CD4-positive, alpha-beta T cell treated with Interleukin-6 for 4 hours (primary cell): ENCODE measurements around the gene CRIP1.

ENCODE experiments used
- DNase-seq: peaks from one replicate; pipeline ENCODE4 v3.0.0-alpha.2; 2020; ENCODE audit warnings: mixed read lengths

Gene CRIP1

DNA sequence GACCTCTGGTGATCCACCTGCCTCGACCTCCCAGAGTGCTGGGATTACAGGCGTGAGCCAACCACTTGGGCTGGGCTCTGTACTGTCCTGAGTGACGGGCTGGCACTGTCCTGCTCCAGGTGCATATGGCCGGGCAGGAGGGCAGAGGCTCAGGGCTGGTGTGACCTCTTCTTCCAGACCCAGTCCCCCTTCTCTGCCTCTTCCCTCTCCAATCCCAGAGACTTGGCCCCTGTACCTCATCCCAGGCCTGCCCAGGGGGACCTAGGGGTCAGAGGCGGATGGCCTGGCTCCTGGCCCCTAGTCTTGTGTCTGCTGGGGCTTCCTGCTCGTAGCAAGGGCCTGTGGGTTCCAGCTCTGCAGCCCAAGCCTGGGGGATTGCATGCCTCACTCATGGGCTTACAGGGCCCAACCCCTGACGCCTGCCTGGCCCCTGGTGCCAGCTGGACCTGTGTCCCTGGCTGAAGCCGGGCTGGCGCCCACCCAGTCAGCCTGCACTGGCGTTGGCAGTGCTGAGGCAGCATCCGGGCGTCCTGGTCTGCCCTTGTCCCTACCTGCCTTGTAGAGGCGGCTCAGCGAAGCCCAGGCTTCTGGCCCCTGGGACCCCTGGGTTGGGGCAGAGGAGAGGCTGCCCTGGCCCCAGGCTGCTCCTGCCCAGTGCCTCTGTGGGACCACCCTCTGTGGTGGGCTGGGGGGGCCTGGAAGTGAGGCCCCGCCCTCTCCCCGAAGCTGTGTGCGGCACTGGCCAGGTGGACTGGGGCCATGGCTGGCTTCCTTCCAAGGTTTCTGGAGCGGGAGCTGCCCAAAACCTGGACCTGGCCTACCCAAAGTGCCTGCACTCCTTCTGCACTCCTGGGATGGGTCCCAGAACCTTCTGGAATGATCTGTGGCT is 8.7 kb downstream of the CRIP1 start:
- DNase-seq, result no peak

DNA sequence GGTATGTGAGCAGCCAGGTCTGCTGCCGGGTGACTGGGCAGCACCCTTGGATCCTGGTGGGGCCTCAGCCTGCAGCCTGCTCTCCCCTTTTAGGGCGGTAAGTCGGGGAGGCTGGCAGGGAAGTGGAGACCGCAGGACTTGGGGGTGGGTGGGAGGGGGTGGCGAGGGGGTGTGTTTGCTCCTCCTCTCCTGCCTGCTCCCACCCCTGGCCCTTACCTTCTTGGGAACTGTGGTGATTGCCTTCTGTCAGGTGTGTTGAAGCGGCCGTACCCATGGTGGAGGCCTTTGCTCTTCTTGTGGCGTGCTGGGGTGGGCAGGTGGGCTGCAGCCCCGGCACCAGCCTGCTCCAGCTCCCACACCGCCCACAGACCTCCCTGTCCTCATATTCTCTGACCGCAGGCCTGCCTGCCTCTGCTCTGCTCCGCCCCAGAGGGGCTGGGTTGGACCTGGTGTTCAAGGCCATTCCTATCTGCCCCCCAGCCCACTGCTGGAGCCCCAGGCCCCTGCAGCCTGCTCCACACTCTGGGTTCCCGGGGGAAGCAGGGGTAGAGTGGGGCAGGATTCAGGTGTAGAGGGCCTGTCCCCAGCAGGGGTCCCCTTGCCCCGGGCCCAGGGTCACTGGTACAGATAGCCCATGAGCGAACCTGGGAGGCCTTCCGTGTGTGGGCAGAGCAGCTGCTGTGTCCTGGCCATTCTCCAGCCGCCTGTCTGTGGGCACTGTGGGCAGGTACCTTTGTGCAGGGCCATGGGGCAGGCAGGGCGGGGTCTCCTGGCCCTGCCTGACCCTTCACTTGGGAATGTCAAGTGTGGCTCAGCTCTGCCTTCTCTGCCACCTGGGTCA is 9.5 kb downstream of the CRIP1 start:
- no peak for DNase-seq

DNA sequence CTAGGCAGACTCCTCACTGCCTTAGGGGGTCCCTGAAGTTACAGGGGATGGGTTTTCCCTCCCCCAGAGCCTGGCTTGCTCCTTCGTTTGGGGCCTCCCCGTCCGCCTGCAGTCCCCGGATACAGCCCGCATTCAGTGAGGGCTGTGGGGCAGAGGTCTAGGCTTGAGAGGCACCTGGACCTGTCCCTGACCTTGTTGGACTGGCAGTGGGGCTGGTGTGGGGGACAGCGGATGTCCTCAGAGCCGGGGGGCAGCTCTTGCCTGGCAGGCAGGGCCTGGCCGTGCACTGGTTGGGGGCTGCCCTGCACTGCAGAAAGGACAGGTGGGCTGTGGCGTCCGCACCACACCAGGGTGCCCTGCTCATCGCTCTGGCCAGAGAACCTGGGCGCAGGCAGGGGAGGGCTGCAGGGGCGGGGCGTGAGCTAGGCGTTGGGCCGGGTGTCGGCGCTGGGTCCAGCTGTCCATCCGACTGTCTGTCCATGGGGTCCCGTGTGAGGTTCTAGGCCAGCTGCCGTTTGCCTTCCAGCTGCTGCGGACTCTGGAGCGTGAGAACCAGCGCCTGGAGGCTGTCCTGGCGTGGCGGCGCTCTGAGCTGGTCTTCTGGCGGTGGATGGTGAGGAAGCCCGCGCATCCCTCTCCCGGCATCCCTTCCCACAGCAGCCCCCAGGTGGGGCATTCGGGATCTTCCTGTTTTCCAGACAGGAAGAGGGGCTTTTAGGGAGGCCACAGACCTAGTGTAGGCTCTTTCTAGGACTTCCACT is 10.3 kb downstream of the CRIP1 start:
- DNase-seq, result no peak

DNA sequence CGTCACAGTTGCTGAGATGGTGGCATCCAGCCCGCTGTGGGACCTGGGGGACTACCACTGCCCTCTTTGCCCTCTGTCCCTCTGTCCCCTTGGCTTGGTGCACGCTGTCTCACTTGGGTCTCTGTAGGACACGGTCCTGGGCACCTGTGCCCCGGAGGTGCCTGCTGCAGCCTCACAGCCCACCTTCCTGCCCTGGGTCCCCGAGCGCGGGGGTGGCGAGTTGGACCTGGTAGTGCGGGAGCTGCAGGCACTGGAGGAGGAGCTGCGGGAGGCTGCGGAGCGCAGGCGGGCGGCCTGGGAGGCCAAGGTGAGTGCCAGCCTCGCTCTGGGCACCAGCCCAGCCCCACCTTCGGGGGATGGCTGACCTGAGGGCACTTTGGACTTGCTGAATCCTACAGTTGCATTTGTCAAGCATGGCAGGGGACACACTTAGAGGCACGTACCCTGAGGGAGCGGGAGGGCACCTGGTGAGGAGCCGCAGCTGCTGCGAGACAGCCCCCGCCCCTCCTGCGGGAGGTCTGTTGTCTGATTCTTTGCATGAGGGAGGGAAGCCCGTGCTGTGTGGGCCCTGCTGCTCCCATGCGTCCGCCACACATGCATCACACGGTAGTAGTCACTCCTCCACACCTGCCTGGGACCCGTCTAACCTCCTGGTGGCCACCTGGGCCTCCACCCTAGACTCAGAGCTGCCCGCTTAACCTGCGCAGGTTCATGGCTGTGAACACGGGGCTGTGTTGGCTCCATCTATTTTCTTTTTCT is 11.2 kb downstream of the CRIP1 start:
- no peak for DNase-seq

DNA sequence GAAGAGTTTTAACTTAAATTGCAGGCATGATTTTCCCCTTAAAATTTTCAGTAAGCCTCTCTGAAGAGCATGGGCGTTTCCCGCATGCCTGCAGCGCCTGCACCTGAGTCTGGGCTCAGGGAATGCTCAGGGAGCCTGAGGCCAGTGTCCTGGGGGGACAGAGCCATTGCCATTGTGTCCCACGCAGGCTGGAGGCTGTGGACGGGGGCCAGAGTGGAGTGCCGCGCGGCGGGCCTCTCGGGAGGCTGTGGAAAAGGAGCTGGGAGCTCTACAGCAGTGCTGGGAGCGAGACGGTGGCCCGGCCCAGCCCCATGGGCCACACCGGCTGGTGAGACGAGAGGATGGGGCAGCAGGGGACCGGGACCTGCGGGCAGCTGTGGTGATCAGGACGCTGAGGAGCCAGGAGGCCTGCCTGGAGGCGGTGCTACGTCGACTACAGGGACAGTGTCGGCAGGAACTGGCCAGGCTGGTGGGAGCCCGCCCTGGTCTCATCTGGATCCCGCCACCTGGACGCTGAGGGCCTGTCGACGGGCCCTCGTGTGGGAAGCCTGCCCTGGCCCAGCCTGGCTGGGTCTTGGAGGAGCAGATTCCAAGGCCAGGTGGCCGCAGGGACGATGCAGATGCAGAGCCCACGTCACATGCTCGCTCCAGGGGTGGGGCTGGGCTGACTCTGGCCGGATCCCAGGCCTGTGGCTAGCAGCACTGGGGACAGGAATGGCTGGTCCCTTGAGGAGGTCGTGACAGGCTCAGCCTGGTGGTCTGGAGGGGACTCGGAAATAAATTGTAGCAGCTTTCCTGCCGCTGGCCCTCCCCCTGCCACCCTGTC is 12.0 kb downstream of the CRIP1 start:
- no peak for DNase-seq

DNA sequence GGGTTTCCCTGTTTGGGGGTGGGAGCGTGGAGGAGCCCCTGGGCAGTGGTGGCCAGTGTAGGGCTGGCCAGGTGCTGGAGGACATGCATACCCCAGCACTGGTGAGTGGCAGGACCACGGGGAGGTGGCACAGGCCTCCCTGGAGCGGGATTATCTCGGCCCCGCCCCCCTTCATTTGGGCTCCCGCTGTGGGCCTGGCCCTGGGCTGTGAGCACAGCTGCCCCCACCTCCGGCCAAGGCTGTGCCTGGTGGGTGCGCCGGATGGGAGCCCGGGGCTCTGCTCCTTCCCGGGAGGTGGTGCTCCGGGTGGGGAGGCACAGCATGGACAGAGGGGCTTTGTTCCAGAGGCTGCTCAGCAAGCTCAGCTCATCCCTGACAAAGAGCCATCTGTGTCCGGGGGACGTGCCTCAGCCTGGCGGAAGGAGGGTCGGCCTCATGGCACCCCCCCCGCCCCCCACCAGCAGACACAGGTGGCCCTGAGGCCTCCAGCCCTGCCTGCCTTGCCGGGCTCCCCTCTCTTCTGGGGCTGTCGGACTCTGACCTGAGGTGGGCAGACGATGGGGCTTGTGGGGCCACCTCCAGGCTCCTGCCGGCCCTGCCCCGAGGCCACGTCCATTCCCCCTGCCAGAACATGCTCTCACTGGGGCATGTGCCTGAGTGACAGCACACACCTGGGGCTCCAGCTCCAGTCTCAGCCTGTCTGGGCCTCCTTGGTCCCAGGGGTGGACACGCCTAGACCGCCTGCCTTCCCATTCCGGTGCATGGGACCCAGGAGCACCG is 12.8 kb downstream of the CRIP1 start:
- DNase-seq, result no peak

DNA sequence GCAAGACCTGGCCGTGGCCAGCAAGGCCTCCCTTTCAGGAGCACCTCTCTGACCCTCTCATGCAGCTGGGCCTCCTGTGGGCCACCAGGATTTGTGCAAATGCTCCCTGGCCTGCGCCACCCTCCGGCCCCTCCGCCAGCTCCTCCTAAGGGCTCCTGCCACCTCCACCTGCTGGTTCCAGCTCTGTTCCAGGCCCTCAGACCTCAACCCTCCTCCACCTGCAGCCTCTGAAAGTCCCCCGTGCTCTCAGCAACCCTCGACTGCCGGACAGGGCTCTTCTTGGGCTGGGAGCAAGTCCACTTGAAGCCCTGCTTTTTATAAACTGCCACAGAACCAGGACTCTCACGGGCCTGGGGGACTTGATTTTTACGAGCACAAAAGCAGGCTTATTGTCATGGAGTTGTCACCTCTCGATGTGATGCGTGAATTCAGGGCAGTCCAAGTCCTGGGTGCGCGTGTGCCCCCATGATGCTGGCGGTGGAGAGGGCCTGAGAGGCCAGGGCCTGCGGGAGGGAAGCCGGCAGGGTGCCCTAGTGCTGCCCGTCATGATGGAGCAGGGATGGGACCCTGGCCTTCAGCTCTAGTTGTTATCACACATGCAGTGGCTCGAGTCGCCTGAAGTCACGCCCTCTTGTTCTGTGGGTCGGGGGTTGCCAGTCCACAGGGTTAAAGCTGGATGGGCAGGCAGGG is 13.5 kb downstream of the CRIP1 start:
- DNase-seq, result no peak

DNA sequence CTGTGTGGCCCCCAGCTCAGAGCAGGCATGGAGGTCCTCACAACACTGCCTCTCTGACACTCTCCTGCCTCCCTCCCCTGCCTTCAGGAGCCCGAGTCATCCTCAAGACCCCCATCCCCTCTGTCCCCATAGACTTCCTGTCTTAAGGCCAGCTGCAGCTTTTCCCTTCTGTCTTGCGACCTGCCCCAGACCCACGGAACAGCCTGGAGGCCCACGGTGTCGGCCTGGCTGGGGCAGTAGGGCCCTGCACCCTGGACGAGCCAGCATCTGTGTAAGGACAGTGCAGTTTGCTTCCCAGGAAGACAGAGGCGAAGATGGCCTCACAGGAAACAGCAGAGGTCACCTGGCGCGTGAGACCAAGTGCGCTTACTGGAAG is 14.0 kb downstream of the CRIP1 start:
- no peak for DNase-seq

DNA sequence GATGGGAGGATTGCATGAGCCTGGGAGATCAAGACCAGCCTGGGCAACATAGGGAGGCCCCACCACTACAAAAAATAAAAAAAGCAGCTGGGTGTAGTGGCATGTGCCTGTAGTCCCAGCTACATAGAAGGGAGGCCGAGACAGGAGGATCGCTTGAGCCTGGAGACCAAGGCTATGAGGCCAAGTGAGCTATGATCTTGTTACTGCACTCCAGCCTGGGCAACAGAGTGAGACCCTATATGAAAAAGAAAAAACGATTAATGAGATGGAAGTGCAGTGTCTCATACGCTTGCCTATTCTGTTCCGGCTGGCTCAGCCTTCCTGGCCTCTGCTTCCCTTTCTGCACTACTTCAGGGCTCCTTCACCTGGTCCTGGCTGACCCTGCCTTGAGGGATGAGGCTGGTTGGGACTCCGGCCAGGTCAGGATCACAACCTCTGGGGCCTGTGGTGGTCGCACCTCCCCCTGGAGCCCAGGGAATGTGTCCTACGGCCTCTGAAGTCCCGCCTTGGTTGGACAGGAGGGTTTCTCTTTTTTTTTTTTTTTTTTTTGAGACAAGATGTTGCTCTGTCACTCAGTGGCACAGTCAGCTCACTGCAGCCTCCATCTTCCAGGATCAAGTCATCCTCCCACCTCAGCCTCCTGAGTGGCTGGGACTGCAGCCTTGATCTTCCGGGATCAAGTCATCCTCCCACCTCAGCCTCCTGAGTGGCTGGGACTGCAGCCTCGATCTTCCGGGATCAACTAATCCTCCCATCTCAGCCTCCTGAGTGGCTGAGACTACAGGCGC is 15.0 kb downstream of the CRIP1 start:
- no peak for DNase-seq

DNA sequence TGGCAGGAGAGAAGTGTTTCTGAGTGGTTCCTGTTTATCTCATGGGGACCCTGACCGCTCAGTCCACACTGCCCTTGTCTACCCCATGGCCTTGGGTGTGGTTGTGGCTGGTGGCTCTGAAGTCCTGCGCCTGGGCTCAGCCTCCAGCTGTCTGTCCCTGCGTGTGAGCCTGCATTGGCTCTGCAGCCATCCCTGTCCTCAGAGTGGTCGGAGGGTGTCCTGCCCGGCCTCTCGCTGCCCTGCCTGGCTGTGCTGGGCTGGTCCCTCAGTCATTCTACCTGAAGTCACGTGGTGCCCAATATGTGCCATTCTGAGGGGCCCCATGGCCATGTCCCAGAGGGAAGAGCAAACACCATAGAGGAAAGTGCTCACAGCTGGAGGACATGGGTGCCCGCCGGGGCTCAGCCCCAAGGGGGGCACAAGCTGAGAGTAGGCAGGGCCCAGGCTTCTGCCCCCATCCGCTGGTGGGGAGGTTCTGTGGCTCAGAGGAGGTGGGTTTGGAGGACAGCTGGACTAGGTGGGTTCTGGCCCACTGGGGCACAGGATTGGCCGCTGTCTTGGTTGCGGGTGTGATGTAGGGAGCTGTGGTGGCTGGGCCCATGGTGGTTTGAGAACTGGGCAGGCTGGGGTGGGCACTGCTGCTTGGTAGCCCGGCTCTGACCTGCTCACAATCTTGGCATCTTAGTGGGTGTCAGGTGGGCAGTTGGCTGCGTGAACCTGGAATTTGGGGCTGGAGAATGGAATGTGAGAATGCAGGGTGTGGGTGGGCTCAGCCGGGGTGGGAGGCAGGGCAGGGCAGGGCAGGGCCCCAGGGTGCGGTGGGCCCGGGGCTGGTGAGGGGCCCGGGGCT is 16.0 kb downstream of the CRIP1 start:
- no peak for DNase-seq

DNA sequence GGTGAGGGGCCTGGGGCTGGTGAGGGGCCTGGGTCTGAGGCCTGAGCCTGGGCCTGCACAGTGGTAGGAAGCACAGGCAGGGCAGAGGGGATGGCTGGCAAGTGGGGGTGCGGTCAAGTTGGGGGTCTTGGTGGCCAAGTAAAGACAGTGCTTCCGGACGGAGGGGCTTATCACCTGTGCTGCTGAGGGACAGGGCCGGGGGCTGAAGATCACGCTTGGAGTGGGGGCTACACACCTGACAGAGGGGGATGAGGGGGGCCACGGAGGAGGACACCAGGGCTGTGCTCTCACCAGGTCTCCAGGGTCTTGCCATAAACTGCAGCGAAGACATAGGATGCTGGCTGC is 16.6 kb downstream of the CRIP1 start:
- DNase-seq, result no peak

DNA sequence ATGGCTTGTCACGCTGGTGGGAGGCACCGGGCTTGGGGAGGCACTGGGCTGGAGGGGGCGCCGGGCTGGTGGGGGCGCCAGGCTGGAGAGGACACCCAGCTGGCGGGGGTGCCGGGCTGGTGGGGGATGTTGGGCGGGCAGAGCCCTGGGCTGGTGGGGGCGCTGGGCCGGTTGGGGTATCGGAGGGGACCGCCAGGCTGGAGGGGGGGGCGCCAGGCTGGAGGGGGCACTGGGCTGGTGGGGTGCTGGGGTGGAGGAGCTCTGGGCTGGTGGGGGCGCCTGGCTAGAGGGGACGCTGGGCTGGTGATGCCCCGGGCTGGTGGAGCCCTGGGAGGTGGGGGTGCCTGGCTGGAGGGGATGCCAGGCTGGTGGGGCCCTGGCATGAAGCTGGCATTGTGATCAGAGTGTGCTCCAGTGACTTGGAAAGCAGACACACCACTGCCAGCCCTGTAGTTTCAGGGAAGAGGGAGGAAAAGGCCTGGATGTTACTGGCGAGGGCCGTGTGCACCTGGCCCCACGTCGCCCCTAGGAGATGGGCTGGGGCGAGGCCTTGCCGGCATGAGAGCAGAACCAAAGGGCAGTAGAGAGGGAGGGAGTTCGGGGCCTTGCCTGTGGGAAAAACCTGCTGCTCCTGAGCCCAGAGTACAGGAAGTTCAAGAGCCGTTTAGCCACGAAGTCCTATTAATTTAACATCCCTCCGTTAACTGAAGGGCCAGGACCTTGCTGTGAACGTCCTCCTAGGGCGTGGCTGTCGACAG is 17.4 kb downstream of the CRIP1 start:
- no peak for DNase-seq

DNA sequence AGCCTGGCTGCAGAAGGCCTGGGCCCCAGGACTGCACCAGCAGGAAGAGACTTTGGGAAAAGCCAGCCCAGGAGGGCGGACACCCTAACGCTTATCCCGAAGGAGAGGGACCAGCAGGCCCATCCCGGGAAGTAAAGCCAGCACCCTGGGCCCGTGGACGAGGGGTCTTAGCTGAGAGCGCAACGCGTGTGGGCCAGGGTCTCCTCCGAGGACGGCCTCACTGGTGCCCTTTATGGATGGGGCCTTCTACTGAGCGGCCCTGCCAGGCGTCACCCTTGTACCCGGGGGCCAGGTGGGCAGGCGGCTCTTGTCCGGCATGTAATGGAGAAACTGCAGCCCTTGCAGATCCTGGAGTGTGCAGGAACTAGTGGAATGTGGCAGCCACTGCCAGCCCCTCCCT is 18.4 kb downstream of the CRIP1 start:
- no peak for DNase-seq

DNA sequence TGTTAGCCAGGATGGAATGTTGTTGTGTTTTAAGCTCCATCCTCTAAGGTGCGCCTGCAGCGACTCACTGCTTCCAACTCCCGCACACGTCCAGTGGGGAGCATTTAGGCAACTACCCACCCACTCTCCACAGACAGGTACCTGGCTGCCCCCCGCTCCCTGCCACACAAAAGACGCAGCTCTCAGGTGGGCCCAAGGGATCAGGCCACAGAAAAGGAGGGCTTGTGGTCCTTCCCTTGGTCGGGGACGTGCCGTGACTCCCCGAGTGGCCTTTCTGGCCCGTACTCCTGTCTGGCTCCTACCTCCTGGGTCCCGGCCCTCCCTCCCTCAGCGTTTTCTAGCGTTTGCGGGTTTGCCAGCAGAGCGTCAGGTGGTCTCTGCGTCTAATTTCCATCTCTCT is 20.6 kb downstream of the CRIP1 start:
- no peak for DNase-seq

DNA sequence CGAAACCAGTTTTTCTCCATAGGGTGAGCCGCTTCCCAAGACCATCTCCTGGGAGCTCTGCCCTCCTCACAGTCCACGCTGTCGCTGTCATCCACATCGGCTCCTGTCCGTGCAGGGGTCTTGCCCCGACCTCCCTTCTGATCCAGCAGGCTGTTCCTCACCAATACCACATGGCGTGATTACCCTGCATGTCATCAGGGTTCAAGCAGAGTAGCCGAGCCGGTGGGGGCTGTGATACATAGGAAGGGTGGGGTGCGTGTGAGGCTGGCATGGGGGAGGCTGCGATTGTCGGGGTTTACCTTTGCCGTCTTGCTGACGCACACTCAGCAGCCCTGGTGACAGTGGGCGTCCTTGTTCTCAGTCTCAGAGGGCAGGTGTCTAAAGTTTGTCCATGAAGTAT is 21.4 kb downstream of the CRIP1 start:
- no peak for DNase-seq

DNA sequence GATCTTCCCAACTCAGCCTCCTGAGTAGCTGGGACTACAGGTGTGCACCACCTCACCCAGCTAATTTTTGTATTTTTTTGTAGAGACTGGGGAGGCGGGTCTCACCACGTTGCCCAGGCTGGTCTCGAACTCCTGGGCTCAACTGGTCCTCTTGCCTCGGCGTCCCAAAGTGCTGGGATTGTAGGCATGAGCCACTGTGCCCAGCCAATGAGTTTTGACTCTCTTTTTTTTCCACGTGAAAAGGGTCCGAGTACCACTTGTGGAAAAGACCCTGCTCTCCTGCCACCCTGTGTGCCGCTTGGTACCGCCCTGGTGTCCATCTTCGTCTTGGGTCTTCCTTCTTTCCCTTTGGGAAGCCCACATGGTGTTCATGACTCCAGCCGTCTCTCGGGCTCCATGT is 21.9 kb downstream of the CRIP1 start:
- DNase-seq, result no peak

DNA sequence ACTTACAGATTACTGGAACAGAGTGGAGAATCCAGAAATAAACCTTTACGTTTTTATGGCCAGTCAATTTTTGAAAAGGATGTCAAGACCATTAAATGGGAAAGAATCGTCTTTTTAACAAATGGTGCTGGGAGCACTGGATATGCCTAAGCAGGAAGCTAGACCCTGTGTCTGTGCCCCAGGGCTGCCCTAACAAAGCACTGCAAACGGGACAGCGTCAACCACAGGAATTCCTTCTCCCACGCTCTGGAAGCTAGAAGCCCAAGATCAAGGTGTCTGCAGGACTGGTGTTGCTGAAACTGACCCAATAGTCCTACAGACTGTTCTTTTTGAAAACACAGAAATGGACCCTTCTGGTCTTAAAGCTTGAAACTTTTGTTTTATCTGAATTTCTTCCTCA is 30.4 kb downstream of the CRIP1 start:
- DNase-seq, result no peak
